T-helper 1 cell treated with Interleukin-12 subunit alpha and Interleukin-12 subunit beta and Interleukin-4 antibody, amounts not matched to agents 30 ng/mL and 1 ng/mL, for 36 hours (primary cell): ENCODE measurements around the gene IFNL4. TPM values are rescaled to one million over a fixed set of nuclear protein-coding genes. Genes with fewer than 3 reads are reported as not detected.

Experiments
- intact Hi-C: fragments of 100-400 bp; cut with micrococcal nuclease; formaldehyde crosslinking; loops from one replicate; pipeline ENCODE4 v1.15.1; 2024
- total RNA-seq: library from RNA; stranded (reverse); gene quantifications from 2 replicates; pipeline ENCODE4 v1.2.3, GENCODE V29; 2022

IFNL4 gene
- total RNA-seq, 1 donor from 2014 or later: not detected

DNA sequence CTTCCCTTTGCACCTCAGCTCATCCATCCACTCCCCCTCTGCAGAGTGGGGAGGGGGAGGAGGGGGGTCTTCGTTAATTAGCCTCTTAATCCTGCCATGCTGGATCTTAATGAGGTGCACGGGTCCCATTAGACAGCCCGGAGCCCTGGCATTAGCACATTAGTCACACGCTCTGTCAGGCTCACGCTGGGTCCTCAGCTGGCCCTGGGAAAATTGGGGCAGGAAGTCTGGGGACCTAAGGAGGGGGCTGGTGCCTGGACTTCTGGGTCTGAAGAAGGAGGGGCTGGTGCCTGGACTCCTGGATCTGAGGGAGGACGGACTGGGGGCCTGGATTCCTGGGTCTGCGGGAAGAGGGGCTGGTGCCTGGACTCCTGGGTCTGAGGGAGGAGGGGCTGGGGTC is 52.3 kb downstream of the IFNL4 start:
- intact Hi-C loops: no loop called here

Other genes with a start within 250 kb of the IFNL4 start
- gene FBXO27, start 216.3 kb downstream of the IFNL4 start, total RNA-seq: not detected in 2 replicates
- not detected in 2 replicates for gene ACP7, start 164.5 kb downstream of the IFNL4 start, total RNA-seq
- 17.2 and 17.4 TPM in 2 replicates for gene PAK4, start 123.1 kb downstream of the IFNL4 start, total RNA-seq
- gene NCCRP1, start 51.9 kb downstream of the IFNL4 start, total RNA-seq: not detected in 2 replicates
- not detected in 2 replicates for gene SYCN, start 44.6 kb downstream of the IFNL4 start, total RNA-seq
- gene IFNL3, start 3.9 kb downstream of the IFNL4 start, total RNA-seq: not detected in 2 replicates
- gene IFNL2, start 19.5 kb upstream of the IFNL4 start, total RNA-seq: not detected in 2 replicates
- gene IFNL1, start 47.6 kb upstream of the IFNL4 start, total RNA-seq: not detected in 2 replicates
- gene LRFN1, start 72.0 kb upstream of the IFNL4 start, total RNA-seq: 2.8 and 3.6 TPM in 2 replicates
- gene GMFG, start 87.2 kb upstream of the IFNL4 start, total RNA-seq: 508 and 516 TPM in 2 replicates
- 55.5 and 56.0 TPM in 2 replicates for gene SAMD4B, start 93.6 kb upstream of the IFNL4 start, total RNA-seq
- 42.7 and 44.2 TPM in 2 replicates for gene PAF1, start 142.2 kb upstream of the IFNL4 start, total RNA-seq
- 41.5 and 46.8 TPM in 2 replicates for gene MED29, start 142.5 kb upstream of the IFNL4 start, total RNA-seq
- 74.5 and 80.1 TPM in 2 replicates for gene ZFP36, start 158.0 kb upstream of the IFNL4 start, total RNA-seq
- 66.5 and 70.5 TPM in 2 replicates for gene PLEKHG2, start 163.8 kb upstream of the IFNL4 start, total RNA-seq
- gene RPS16, start 187.1 kb upstream of the IFNL4 start, total RNA-seq: 1,962 and 2,021 TPM in 2 replicates
- 172 and 181 TPM in 2 replicates for gene SUPT5H, start 196.7 kb upstream of the IFNL4 start, total RNA-seq
- 67.6 and 68.0 TPM in 2 replicates for gene TIMM50, start 232.0 kb upstream of the IFNL4 start, total RNA-seq